Lung (tissue), 12 donors: ENCODE data around the gene GNPTG. TPM values are rescaled to one million over a fixed set of nuclear protein-coding genes. Genes with fewer than 3 reads are reported as not detected.

Experiments used
- ATAC-seq: fragments of 200-7000 bp; cut with Tn5 transposase; one replicate; pipeline ENCODE4 v1.9.1; 2020; ENCODE audit warnings: moderate number of reproducible peaks; ENCODE audit not compliant: insufficient read depth, low FRiP score
- DNase-seq, 3 donors: peaks; one replicate each; pipeline ENCODE4 v3.0.0-alpha.2; 2013 to 2017
- H3K27ac ChIP-seq, 2 donors: one replicate each; pipeline ENCODE4 v1.5.1; 2013; ENCODE audit warnings: mild to moderate bottlenecking in 2 of 2, moderate library complexity in 2 of 2, control low read depth in 1 of 2, inconsistent platforms in 1 of 2, low read depth in 1 of 2, low read length in 1 of 2
- H3K27me3 ChIP-seq, 3 donors: one replicate each; pipeline ENCODE4 v1.5.1; 2013; ENCODE audit warnings: low read length in 2 of 3; ENCODE audit not compliant: control insufficient read depth in 3 of 3, insufficient read depth in 3 of 3
- H3K36me3 ChIP-seq, 4 donors: one replicate each; pipeline ENCODE4 v1.5.1; 2013; ENCODE audit warnings: low read length in 4 of 4, mild to moderate bottlenecking in 1 of 4, moderate library complexity in 1 of 4; ENCODE audit not compliant: control insufficient read depth in 4 of 4, insufficient read depth in 4 of 4
- H3K4me1 ChIP-seq, 5 donors: one replicate each; pipeline ENCODE4 v1.5.1; 2013; ENCODE audit warnings: low read length in 5 of 5, mild to moderate bottlenecking in 2 of 5, moderate library complexity in 1 of 5; ENCODE audit not compliant: control insufficient read depth in 5 of 5, insufficient read depth in 5 of 5
- H3K4me3 ChIP-seq: one replicate; pipeline ENCODE4 v1.5.1; 2013; ENCODE audit warnings: mild to moderate bottlenecking, control low read depth, moderate library complexity
- H3K9ac ChIP-seq, 2 donors: one replicate each; pipeline ENCODE4 v1.5.1; 2013; ENCODE audit warnings: low read length in 2 of 2, control low read depth in 1 of 2; ENCODE audit not compliant: insufficient read depth in 1 of 2
- H3K9me3 ChIP-seq, 4 donors: one replicate each; pipeline ENCODE4 v1.5.1; 2013; ENCODE audit warnings: low read length in 3 of 4, mild to moderate bottlenecking in 1 of 4, moderate library complexity in 1 of 4; ENCODE audit not compliant: control insufficient read depth in 4 of 4, insufficient read depth in 3 of 4
- WGBS, 2 donors: extraction: QIAGEN DNeasy Blood & Tissue Kit; methylation state at CpG; one replicate each; pipeline ENCODE4 v1.1.7; 2013; 5-methylcytosine and 5-hydroxymethylcytosine counted together
- polyA plus RNA-seq, 2 donors: library from polyadenylated mRNA; stranded (reverse); fragments of 200-250 nt; gene quantifications; one replicate each; pipeline ENCODE4 v1.2.1, GENCODE V29; 2013
- total RNA-seq, 2 donors: library from RNA; depleted of rRNA in 1 of 2; stranded (reverse); fragments of >200 nt in 1 of 2; gene quantifications; one replicate each; pipeline ENCODE4 v1.2.1, GENCODE V29; 2014 to 2021
- TF ChIP-seq, protein P1 (sequence below): IDR thresholded peaks from 2 replicates; pipeline ENCODE4 v1.5.1; 2012; ENCODE audit warnings: mild to moderate bottlenecking; ENCODE audit errors: control extremely low read depth, extremely low read depth
- donor health status: control.
- donor health status: control.
- donor health status: Bipolar disorder and iron deficiency.
- donor health status: healthy.
- donor health status: DM: yes; HTN: yes; CAD: no.

The GNPTG gene
- total and polyA plus RNA-seq, 4 donors: 34.8 to 92.7 (median 77.8) TPM

DNA sequence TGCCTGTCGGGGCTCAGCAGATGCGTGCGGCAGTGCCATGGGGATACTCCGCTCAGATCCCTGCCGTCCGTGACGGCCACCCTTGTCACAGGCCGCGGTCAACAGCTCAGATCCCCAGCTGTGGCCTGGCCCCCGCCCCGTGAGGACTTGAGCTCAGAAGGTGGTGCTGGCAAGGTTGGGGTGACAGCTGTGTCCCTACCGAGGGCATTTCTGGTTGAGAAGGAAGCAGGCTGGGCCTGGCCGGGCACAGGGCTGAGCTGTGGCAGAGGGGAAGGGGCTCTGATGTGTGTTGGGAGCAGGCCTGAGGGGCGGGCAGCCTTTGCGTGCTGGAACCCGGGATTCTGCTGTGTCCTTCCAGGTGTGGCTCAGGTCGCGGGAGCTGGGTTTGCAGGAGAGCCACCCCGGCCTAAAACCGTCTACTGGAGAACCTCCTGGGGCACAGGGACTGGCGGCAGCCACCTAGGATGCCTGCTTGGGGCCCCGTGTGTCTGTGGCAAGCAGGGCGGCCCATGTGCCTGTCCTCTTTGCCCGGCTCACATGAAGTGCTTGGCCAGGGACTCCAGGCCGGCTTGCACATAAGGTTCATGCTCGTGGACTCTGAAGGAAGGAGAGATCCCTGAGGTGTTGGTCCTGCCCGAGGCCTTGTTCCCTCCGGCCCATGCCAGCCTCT lies 37.2 kb upstream of the GNPTG start:
- 90 to 92% methylated on average over 28 of the region's 28 CpGs for WGBS, 2 donors
- DNase-seq: no peak

DNA sequence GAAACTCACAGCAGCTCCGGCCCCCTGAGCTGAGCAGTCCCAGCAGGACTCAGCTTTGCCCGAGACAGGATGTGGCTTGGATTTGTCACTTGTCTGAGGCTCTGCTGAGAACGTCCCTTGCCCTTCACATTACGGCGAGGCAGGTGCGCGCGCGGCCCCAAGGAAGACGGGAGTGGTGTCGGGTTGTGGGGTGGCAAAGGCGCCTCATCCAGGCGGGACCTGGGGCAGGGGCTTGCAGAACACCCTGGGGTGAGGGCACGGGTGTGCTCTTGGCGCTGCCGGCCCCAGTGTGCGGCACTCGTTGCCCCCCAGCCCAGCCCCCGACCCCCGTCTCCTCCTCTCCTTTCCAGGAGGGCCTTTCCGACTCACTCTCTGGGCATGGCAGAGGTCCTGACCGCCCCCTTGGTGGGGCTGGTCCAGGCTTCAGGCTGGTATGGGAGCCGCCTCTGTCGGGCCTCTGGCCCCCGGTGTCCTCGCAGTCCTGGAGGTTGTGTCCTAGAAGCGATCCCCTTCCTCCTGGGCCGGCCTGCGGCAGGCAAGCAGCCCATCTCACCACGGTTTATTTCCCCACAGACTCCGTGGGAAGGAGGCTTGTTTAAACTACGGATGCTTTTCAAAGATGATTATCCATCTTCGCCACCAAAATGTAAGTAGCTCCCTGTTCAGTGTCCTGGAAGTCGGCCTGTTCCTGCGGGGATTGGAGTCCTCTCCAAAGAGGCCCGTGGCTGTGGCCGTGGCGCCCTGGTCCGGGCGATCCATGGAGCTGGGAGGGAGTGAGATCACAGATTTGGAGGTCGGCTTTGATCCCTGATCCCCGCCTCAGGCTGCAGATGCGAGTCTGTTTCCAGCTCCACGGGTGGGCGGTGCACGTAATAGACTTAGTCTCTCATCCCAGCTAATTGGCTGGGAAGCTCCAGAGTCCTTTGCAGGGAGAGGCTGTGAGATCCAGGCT lies 36.4 kb upstream of the GNPTG start:
- Histone ChIP-seq H3K27ac (no peak overlapping the region), H3K9me3 (peaks cover 0 to 2% (median 0%) of the 10 kb centered on the region in 4 donors), H3K9ac (no peak overlapping the region), H3K27me3 (no peaks in the 10 kb centered on the region), H3K36me3 (peaks cover 19 to 70% (median 41%) of the 10 kb centered on the region in 4 donors), H3K4me3 (no peak overlapping the region), H3K4me1 (peaks cover 0 to 28% (median 10%) of the 10 kb centered on the region in 5 donors)
- TF ChIP-seq, protein P1, sequence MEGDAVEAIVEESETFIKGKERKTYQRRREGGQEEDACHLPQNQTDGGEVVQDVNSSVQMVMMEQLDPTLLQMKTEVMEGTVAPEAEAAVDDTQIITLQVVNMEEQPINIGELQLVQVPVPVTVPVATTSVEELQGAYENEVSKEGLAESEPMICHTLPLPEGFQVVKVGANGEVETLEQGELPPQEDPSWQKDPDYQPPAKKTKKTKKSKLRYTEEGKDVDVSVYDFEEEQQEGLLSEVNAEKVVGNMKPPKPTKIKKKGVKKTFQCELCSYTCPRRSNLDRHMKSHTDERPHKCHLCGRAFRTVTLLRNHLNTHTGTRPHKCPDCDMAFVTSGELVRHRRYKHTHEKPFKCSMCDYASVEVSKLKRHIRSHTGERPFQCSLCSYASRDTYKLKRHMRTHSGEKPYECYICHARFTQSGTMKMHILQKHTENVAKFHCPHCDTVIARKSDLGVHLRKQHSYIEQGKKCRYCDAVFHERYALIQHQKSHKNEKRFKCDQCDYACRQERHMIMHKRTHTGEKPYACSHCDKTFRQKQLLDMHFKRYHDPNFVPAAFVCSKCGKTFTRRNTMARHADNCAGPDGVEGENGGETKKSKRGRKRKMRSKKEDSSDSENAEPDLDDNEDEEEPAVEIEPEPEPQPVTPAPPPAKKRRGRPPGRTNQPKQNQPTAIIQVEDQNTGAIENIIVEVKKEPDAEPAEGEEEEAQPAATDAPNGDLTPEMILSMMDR: no peak
- DNase-seq (no peak), ATAC-seq (no peak)
- 87 to 88% methylated on average over 45 to 46 of the region's 46 CpGs for WGBS, 2 donors

More for the DNA sequence above, 37.2 kb upstream of the GNPTG start:
- H3K4me3 ChIP-seq: no peak overlapping the region
- no peak for ATAC-seq
- H3K27me3 ChIP-seq: no peaks in the 10 kb centered on the region
- peaks cover 13 to 62% (median 33%) of the 10 kb centered on the region in 4 donors for H3K36me3 ChIP-seq
- H3K9me3 ChIP-seq: peaks cover 0 to 2% (median 0%) of the 10 kb centered on the region in 4 donors
- TF ChIP-seq, protein P1: no peak
- no peak overlapping the region for H3K27ac ChIP-seq
- H3K4me1 ChIP-seq: peaks cover 0 to 28% (median 10%) of the 10 kb centered on the region in 5 donors
- H3K9ac ChIP-seq: no peak overlapping the region

DNA sequence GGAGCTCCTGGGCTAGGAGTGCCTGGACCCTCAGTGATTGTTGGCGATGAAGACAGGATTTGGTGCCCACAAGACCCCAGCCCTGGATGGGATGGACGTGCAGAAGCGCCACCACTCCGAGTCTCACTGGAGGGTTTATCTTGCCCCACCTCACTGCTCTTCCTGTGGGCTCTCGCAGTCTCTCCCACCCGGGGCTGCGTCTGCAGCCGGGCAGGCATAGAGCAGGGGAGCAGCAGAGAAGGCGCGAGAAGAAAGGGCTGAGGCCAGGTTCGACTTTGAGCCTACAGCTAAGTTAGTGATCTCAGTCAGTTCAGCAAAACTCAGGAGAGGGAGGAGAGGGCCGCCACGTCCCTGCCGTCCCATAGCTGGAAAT lies 35.7 kb upstream of the GNPTG start:
- Histone ChIP-seq H3K27me3 (no peaks in the 10 kb centered on the region), H3K27ac (no peak overlapping the region), H3K9ac (no peak overlapping the region), H3K9me3 (peaks cover 0 to 2% (median 0%) of the 10 kb centered on the region in 4 donors), H3K4me3 (no peak overlapping the region), H3K36me3 (peaks cover 23 to 77% (median 45%) of the 10 kb centered on the region in 4 donors), H3K4me1 (peaks cover 0 to 23% (median 5%) of the 10 kb centered on the region in 5 donors)
- no peak for ATAC-seq
- 88 to 89% methylated on average over 14 of the region's 14 CpGs for WGBS, 2 donors
- TF ChIP-seq, protein P1: no peak
- DNase-seq: no peak
